OCI-M2 (cell line): ENCODE data around the gene PNPLA3.
"Not testable (repeated sequence)": the region's sequence is repeated elsewhere in the genome, so short reads cannot be mapped to it uniquely, and the experiment has no call there.

Experiments used
- DNase-seq: peaks from one replicate; lab custom pipeline; 2025; ENCODE audit not compliant: unreplicated experiment; lab: John Stamatoyannopoulos, UW

Gene PNPLA3

DNA sequence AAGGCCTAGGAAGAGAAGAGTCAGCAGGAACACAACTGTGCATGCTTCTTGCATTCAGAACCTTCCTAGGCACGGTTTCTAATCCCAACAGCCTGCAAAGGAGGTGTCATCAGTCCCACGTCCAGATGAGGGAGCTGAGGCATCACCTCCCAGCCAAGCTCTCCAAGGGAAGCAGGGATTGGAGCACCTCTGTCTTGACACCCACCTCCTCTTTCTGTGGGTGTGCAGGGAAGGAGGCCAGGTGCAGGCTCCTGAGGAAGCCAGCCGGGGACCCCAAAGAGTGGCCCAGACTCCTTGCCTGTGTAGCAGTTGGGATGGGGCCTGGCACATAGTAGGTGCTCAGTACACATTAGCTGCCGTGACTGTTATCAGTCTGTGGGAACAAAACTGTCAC is 33.7 kb upstream of the PNPLA3 start:
- no peak for DNase-seq

DNA sequence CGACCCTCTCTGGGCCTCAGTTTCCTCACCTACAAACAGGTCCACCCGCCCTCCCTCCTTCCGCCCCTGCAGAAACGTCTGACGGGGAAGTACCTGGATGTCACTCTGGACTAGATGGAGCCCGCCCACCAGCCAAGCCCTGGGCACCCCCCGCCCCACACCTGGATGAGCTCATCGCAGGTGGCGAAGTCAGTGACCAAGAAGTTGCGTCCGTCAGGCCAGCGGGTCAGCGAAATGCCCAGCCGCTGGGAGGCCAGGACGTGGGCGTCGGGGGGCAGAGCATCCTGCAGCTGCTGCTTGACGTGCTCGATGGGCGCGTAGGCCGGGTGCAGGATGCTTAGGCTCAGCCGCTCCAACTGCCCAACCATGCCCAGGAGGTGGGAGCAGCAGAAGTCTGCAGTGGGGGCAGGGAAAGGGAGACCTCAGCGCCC is 32.7 kb upstream of the PNPLA3 start:
- no peak for DNase-seq

DNA sequence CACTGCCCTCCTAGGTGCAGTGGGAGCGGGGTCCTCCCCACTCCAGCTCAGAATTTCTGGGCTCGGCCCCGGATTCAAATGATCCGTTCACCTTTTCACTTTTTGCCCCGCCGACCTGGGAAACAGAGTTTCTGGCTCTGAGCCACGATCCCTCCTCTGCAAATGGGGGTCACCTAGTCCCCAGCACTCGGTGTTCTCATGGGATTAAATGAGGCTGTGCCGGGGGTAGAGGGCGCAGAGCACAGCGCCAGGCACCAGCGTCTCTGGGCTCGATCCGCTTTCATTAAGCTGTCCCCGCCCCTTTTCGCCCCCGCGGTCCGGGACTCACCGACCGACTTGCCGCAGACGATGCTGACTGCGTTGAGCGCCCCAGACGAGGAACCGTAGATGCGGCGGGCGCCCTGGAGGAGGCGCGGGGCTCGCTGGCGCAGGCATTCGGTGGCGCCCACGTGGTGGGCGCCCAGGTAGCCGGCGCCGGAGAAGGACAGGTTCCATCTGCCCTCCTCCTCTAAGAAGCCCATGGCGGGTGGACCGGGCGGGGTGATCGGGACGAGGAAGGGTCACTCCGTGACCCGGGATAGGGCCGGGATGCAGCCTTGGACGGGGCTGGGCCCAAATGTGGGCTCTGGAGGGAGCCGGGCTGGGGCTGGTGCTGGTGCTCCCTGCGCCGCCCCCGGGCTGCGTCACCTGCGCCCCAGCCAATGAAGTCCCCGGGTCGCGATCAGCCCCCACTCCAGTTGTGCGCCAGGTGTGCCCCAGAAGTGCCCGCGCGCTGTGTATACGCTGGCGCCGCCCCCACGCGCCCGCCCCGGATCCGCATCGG is 32.0 kb upstream of the PNPLA3 start, which contains the start of gene PNPLA5:
PNPLA5 (minus strand) TSS at position 654 of the 823 bp plus-strand sequence; CDS start at position 521, 133 bp downstream.
- no peak for DNase-seq

DNA sequence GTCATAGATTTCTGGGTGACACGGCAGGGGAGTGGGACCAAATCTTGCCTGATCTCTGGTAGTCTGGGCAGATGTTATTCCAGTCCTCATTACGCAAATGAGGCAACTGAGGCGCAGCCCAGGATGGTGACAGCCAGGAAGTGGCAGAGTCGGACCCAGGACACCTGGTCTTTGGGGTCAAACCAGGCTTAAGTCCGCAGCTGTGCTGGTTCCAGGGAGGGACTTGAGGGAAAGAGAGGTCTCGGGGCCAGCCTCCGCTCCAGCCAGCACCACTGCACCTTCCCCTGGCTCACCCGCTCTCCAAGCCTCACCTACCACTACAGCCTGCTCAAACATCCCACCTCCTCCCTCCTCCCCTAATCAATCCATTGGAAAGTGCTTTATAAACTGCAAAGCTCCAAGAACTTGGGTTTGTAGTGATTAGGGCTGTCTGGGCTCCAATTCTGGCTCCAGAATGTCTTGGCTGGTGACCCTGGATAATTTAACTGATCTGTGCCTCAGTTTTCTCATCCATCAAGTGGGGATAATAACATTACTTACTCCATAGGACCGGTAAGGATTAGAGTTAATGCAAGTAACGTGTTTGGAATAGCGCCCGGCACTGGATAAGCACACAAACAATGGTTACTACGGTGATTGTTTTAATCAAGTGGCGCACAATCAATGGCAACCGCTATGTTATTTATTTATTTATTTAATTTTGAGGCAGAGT is 31.3 kb upstream of the PNPLA3 start:
- no peak for DNase-seq

DNA sequence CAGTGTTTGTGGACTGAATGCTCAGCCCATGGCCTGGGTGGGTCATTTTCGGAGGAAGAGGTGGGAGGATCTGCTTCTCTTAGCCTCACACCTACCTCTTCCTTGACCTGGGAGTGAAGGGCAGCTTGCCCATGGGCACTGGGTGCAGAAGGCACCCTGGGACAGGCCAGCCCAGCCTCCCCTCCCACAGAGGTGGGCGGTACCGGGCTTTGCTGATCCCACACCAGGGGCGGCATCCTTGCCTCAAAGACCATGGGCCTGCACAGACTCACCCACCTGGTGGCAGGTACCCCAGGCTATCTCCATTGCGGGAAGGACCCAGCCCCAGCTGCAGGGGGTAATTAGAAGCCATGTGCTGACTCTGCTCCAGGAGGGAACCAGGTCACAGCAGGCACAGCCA is 30.3 kb upstream of the PNPLA3 start:
- DNase-seq, result no peak

DNA sequence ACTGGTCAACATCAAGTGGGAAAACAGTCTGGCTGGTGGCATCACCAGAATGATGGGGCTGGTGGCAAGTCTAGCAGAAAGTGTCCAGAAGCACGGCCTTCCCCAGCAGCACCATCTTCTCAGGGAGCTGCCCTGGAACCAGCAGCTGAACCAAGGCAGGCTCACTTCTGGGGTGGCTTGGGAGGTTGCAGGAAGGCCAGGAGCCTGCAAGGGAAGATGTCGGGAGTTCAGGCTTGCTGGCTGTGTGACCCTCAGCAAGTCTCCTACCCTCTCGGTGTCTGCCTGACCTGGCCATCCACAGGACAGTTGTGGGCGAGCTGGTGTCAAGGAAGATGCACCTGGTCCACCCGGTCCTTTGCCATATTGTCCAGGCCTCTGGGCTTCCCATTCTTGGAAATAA is 29.5 kb upstream of the PNPLA3 start:
- DNase-seq, result no peak

DNA sequence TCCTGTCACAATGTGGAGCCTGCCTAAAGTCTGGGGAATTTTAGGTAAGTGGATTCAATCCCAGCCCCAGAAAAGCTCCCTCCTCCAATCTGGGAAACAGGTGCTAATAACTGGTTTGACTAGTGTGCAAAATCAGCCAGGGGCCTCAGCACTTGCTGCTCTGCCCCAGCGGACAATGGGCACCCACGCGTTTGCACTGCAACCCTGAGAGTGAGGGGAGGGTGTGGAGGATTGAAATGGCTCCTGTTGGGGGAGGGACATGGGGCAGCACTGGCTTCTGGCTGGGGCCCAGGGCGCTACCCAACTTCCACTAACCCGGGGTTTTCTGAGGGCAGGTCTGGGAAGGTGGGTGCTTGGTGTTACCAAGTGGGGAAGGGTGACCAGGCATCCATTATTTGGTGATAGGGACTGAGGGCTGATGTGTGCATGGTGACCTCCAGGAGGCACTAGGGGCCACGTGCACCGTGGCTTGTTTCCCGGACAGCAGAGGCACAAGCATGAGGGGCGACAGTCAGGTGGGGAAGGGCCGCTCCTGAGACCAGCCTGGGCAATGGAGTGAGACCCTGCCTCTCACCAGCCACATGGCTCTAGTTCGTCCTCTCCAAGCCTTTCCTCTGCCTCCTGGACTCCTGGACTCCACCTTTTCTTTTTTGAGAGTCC is 27.5 kb upstream of the PNPLA3 start:
- DNase-seq, result no peak

DNA sequence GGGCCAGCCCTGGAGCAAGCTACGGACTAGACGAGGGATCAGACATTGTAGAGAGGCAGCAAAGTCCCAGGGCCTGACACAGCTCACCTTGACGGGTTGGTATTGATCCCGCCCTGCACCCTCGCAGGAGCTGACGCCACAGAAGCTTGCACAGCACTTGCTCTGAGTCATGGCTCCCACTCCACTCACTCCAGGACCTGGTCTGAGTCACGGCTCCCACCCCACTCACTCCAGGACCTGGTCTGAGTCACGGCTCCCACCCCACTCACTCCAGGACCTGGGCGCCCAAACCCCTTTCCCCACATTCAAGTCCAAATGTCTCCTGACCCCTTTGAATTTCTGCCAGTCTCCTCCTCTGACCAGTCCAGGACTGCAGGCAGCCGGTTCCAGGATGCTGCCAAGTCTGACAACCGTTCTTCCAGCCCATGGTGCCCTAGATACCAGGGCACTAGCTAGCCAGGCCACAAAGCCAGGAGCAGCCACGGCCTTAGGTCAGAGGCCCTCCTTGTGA is 25.8 kb upstream of the PNPLA3 start:
- DNase-seq, result no peak

DNA sequence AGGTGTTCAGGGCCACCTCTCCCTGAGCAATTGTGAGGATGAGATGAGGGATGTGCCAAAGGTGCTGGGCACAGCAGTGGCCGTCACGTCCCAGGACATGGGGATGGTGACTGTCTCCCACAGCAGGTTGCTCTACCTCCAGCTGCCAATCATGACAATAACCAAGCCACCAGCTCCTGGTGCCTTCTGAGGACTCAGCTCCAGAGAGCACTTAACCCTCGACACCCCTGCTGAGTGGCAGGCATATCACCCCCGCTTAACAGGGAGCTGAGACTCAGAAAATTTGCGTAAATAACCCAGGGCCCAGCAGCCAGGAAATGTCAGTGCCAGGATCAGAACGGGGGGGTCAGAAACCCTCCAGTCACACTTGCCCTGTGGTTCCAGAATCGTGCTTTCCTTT is 23.4 kb upstream of the PNPLA3 start:
- no peak for DNase-seq

DNA sequence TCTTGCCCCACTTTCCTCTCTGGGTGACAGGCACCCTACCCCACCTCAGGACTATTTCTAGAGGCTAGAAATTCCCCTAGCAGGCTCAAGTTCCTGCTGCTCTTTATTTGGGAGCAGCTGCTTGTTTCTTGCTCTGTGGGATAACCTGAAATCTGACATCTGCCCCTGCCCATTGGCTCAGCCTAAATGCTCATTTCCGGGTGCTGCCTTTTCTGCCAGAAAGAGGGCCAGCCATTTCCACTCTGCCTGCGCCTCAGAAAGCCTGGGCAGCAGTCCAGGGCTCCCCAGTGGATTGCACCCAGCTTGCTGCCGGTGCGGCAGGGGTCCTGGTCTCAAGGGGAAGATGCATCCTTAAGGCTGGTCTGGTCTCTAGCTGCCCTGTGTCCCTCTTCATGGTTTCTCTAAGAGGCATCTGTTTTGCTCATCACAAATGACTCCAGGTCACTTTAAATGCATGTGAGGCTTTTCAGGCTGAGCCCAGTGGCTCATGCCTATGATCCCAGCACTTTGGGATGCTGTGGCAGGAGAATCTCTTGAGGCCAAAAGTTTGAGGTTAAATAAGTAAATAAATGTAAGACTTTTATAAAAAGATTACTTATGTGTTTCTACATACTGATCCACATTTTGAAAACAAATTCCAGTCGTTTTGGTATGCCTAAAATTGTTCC is 21.5 kb upstream of the PNPLA3 start:
- DNase-seq, result no peak

DNA sequence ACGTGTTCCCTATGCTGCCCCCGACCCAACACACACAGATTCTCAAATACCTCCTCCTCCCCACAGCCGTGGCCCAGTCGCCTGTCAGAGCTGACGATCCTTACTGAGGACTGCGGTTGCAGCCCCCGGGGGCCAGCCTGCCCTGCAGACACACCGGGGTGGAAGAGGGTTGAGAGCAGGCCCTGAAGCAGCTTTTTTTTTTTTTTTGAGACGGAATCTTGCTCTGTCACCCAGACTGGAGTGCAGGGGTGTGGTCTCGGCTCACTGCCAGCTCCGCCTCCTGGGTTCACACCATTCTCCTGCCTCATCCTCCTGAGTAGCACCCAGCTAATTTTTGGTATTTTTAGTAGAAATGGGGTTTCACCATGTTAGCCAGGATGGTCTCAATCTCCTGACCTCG is 20.6 kb upstream of the PNPLA3 start:
- DNase-seq, result not testable (repeated sequence)

DNA sequence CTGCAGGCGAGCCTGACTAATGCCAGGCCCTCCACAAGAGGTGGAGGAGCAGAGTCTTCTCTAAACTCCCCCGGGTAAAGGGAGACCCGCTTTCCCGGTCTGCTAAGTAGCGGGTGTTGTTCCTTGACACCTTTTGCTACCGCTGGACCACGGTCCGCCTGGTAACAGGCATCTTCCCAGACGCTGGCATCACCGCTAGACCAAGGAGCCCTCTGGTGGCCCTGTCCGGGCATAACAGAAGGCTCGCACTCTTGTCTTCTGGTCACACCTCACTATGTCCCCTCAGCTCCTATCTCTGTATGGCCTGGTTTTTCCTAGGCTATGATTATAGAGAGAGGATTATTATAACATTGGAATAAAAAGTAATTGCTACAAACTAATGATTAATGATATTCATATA is 19.2 kb upstream of the PNPLA3 start:
- not testable (repeated sequence) for DNase-seq

DNA sequence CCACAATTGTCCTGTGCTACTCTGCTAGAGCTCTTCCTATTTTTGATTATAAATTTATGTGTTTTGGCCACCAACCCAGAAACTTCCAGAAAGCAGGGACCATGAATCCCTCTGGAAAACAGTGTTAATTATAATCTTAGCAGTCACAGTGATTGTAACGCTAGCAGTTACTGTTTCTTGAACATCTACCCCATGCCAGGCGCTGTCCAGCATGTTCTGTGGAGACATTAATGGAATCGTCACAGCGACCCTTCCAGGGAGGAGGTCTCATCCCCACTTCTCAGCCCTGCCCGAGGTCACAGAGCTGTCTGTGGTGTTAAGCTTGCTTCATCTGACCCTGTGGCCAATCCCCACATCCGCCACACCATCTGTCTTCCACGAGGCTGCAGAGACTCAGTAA is 17.9 kb upstream of the PNPLA3 start:
- DNase-seq, result no peak

DNA sequence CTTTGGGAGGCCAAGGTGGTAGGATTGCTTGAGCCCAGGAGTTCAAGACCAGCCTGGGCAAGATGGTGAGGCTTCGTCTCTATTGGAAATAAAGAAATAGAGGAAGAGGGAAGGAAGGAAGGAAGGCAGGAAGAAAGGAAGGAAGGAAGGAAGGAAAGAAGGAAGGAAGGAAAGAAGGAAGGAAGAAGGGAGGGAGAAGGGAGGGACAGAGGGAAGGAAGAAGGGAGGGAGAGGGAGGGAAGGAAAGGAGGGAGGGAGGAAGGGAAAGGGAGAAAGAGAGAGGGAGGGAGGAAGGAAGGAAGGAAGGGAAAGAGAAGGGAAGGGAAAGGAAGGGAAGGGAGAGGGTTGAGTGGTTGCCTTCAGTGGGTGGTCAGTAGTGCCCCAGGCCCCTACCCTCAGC is 13.9 kb upstream of the PNPLA3 start:
- no peak for DNase-seq

DNA sequence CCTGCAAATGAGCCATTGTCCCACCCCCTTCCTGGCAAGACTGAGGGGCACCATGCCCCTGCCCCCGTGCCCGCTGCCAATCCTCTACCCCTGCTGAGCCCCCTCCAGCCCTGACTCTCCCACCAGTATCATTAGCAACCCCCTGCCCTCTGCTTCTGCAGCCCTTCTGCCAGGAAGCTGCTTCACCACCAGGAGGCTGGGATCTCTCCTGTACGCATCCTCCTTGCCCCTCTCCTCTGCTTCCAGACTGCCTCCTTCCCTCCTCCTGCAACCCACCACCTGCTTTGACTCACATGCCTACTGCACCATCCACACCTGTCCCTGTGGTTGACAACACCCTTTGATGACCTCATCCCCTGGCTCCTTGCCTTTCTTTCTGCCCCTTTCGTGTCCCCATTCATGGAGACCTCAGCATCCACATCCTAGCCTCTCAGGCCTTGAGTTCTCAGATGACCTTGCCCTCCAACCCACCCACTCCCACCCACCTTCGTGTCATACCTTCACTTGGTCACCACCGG is 13.4 kb upstream of the PNPLA3 start:
- DNase-seq, result no peak

DNA sequence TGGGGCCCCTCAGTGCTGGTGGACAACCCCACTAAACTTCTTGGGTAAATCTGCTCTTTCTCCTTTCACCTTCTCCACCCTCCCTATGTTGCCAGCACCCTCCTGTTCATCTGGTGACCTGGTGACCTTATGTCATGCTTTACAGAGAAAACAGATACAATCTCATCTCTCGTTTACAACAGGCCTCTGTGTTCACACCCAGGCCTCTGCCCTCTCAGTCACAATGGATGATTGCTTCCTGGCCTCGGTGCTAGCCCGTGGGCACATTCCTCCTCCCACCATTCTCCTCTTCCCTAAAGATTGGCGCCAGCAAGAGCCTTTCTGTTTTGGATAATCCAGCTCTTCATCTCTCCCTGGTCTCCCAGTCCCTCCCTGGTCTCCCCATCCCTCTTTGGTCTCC is 12.3 kb upstream of the PNPLA3 start:
- DNase-seq, result no peak

DNA sequence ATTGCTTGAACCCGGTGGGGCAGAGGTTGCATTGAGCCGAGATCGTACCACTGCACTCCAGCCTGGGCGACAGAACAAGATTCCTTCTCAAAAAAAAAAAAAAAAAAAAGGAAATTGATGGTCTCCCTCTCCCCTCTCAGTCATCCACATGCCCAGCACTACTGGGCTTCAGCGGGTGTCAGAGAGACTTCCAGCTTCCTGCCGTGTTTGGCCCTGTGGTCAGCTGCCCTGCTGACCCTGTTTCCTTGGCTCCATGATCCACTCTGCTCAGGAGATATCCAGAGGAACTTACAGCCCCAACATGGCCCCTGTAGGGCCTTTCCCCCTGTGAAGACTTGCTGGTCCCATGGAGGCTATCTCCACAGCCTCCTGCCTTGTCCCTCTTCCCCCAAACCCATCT is 6.1 kb upstream of the PNPLA3 start:
- DNase-seq, result no peak

DNA sequence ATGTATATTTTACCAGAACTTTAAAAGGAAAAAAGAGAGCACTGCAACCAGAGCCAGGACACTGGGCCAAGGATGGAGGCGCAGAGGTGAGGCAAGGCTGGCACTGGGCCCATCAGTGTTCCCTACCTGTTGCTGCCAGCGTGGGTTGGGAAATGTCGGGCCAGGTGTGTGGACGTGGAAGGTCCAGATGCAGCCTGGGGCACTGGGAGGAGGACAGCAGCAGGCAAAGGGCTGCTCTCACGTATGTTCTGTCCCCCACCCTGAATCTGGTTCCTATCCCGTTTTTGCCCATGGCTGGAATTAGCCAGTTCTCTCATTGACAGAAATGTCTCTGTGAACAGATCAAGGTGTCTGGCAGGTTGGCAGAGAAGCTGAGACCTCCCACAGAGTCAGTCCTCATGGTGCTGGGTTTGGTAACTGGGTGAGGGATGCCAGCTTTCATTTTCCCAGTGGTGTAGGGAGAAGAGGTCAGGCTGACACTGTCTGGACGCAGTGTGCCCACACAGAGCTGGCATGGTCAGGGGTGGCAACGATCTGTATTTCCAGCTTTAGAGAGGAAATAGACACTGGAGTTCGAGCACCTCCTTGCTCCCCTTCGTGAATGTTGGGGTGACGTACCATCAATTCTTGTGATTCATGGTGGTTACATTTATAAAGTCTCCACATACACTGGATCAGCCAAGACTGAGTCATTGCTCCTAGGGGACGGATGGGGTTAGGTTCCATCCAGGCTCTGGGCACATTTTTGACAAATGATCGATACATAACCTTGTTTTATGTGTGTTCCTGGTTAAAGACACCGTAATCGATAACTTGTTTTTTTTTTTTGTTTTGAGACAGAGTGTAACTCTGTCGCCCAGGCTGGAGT is 4.3 kb upstream of the PNPLA3 start:
- no peak for DNase-seq

DNA sequence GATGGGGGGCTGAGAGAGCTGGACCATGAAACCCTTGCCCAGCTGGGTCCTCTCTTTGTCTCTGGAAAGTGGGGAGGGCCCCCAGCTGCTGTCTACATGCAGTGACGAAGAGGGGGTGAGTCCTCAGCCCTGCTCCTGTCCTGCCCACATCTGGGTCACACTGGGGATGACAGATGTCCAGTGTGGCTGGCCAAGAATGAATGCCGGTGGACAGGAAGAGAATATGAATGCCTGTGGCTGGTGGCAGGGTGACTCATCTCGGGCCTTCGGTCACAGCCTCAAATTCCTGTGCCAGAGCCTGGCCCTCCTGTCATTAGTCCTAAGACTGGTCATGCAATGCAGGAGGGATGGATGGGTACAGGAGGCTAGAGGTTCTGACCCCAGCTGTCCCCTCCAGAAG is 2.2 kb upstream of the PNPLA3 start:
- DNase-seq, result no peak

DNA sequence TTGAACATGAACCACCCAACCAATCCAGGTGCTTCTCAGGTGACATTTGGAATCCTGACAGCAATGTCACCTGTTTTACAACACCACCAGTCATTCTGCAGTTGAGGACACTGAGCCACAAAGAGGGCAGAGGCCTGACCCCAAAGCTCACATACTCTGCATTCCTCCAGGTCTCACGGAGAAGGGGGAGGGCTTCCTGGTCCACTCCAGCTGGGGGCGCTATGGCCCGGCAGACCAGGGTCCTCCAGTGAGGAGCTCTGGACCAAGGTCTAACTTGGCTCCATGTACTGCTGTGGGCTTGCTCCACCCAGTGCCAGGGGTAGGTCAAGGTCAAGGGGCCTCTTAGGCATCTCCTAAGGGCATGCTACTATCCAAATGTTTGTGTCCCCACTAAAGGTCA is 1.5 kb upstream of the PNPLA3 start:
- no peak for DNase-seq
